Endothelial cell of umbilical vein (primary cell): Measurements from ENCODE around the gene ZFP42. TPM values are rescaled to one million over a fixed set of nuclear protein-coding genes. Genes with fewer than 3 reads are reported as not detected.

Source experiments
- BruUV-seq: library from RNA; stranded (reverse); fragments of 400-500 nt; replicated peaks from 2 replicates; lab custom pipeline; 2021; lab: Mats Ljungman, UMichigan
- CTCF ChIA-PET: fragments of 300-600, 350-600 bp; sonication (Branson Sonifier 250); formaldehyde crosslinking; loops from one replicate; lab custom pipeline; 2021; ENCODE audit warnings: antibody characterized with exemption, inconsistent platforms; lab: Charles Lee
- POLR2A ChIA-PET: fragments of 300-600, 350-600 bp; sonication (Branson Sonifier 250); formaldehyde crosslinking; loops from one replicate; lab custom pipeline; 2021; ENCODE audit warnings: antibody characterized with exemption, inconsistent platforms; lab: Charles Lee
- DNase-seq: peaks from one replicate; pipeline ENCODE4 v3.0.0-alpha.2; 2011; ENCODE audit warnings: low read depth, low spot score
- FAIRE-seq: peaks from 2 replicates; lab custom pipeline; 2011; peaks lifted over from hg19 to GRCh38; lab: Jason Lieb, UNC
- H2AFZ ChIP-seq: 2 replicates; pipeline ENCODE4 v1.6.0; 2012; ENCODE audit warnings: low read depth, low read length, control low read depth, inconsistent platforms
- H3K27ac ChIP-seq: 2 replicates; pipeline ENCODE4 v1.5.1; 2011; ENCODE audit warnings: low read depth, mild to moderate bottlenecking, control low read depth, low read length, moderate library complexity; ENCODE audit not compliant: insufficient read depth
- H3K27me3 ChIP-seq, 2 experiments: 2 replicates each; pipeline versions ENCODE4 v1.6.0 to v1.6.1; 2011; ENCODE audit warnings: low read length in 2 of 2, mixed read lengths in 1 of 2; ENCODE audit not compliant: control insufficient read depth in 2 of 2, insufficient read depth in 2 of 2
- H3K36me3 ChIP-seq, 2 experiments: 2 replicates in 1 of 2; 3 replicates in 1 of 2; pipeline ENCODE4 v1.5.1; 2011; ENCODE audit warnings: low read length in 2 of 2, mild to moderate bottlenecking in 1 of 2, moderate library complexity in 1 of 2; ENCODE audit not compliant: control insufficient read depth in 2 of 2, insufficient read depth in 2 of 2; ENCODE audit errors: extremely low read depth in 1 of 2
- H3K4me1 ChIP-seq: 3 replicates; pipeline ENCODE4 v1.5.1; 2011; ENCODE audit warnings: mild to moderate bottlenecking, low read length; ENCODE audit not compliant: control insufficient read depth, insufficient read depth; ENCODE audit errors: extremely low read depth
- H3K4me2 ChIP-seq: 2 replicates; pipeline ENCODE4 v1.6.1; 2011; ENCODE audit warnings: low read length, control low read depth, mixed read lengths; ENCODE audit not compliant: insufficient read depth
- H3K4me3 ChIP-seq, 3 experiments: fragments of 200-600 bp in 1 of 3; sonication (generic), shearing (Covaris generic) in 1 of 3; replicated peaks in 1 of 3; 2 replicates each; pipeline ENCODE4 v1.5.1; 2011 to 2016; ENCODE audit warnings: control low read depth in 3 of 3, low read length in 3 of 3, mild to moderate bottlenecking in 2 of 3, inconsistent platforms in 1 of 3, low read depth in 1 of 3, moderate library complexity in 1 of 3; ENCODE audit not compliant: insufficient read depth in 1 of 3
- H3K79me2 ChIP-seq: 2 replicates; pipeline ENCODE4 v1.6.0; 2012; ENCODE audit warnings: low read length, inconsistent platforms; ENCODE audit not compliant: control insufficient read depth, insufficient read depth
- H3K9ac ChIP-seq: replicated peaks from 2 replicates; pipeline ENCODE3; 2011; ENCODE audit warnings: low read length, control low read depth; ENCODE audit not compliant: insufficient read depth; ENCODE audit errors: extremely low read depth
- H3K9me1 ChIP-seq: replicated peaks from 3 replicates; pipeline ENCODE4 v1.6.0; 2011; ENCODE audit warnings: mild to moderate bottlenecking, low read length; ENCODE audit not compliant: control insufficient read depth, insufficient read depth; ENCODE audit errors: extremely low read depth
- H3K9me3 ChIP-seq: replicated peaks from 2 replicates; pipeline ENCODE4 v1.5.1; 2012; ENCODE audit warnings: low read length, inconsistent platforms; ENCODE audit not compliant: control insufficient read depth, insufficient read depth
- H4K20me1 ChIP-seq: replicated peaks from 2 replicates; pipeline ENCODE3; 2011; ENCODE audit warnings: mild to moderate bottlenecking, low read length; ENCODE audit not compliant: control insufficient read depth, insufficient read depth; ENCODE audit errors: extremely low read depth
- CTCF ChIP-seq, 2 donors: IDR thresholded peaks; 1 replicate in 1 of 2; 2 replicates in 1 of 2; pipeline ENCODE4 v1.5.1; 2011; ENCODE audit warnings: low read length in 2 of 2, mild to moderate bottlenecking in 2 of 2, moderate library complexity in 2 of 2, control low read depth in 1 of 2, inconsistent platforms in 1 of 2, low read depth in 1 of 2; ENCODE audit not compliant: insufficient read depth in 1 of 2; ENCODE audit errors: extremely low read depth in 1 of 2
- EZH2 ChIP-seq: IDR thresholded peaks from 2 replicates; pipeline ENCODE4 v1.6.1; 2012; ENCODE audit warnings: borderline replicate concordance, low read depth, mild to moderate bottlenecking, moderate library complexity, low read length, inconsistent platforms; ENCODE audit not compliant: severe bottlenecking
- GATA2 ChIP-seq: IDR thresholded peaks from 2 replicates; pipeline ENCODE4 v1.7.0; 2011; ENCODE audit warnings: low read depth, mild to moderate bottlenecking, moderate library complexity, mixed read lengths, low read length; ENCODE audit not compliant: insufficient read length, insufficient read depth
- MAX ChIP-seq: IDR thresholded peaks from 2 replicates; pipeline ENCODE4 v1.6.1; 2011; ENCODE audit not compliant: insufficient read depth, insufficient read length
- MYC ChIP-seq: IDR thresholded peaks from one replicate; pipeline ENCODE4 v1.6.1; 2011; ENCODE audit warnings: mild to moderate bottlenecking, low read depth, low read length
- POLR2AphosphoS5 ChIP-seq: IDR thresholded peaks from 2 replicates; pipeline ENCODE4 v1.6.1; 2012; ENCODE audit warnings: low read depth, mild to moderate bottlenecking, control low read depth, low read length, moderate library complexity; ENCODE audit not compliant: insufficient read depth
- dilution Hi-C: fragments of 300-500 bp; cut with MboI; formaldehyde crosslinking; loops from one replicate; pipeline ENCODE4 v1.15.0; 2019; ENCODE audit warnings: low sequenced_read_pairs; ENCODE audit not compliant: extremely low pct_ligation_motif_present
- intact Hi-C: fragments of 100-400 bp; cut with micrococcal nuclease; formaldehyde crosslinking; loops from one replicate; pipeline ENCODE4 v1.10.0; 2022
- polyA plus RNA-seq, 4 experiments: library from polyadenylated mRNA; depleted of rRNA in 3 of 4; stranded (reverse) in 3 of 4; unstranded in 1 of 4; fragments of >200 nt; gene quantifications; 2 replicates each; pipeline versions ENCODE4 v1.2.1 to v1.2.3, GENCODE V29; 2011 to 2012; ENCODE audit warnings: missing spikeins in 1 of 4
- total RNA-seq: library from RNA; stranded (reverse); gene quantifications from 2 replicates; pipeline ENCODE4 v1.2.3, GENCODE V29; 2021

The ZFP42 gene
- total and polyA plus RNA-seq, 2 donors (not counting 3 experiments of a cell fraction or from before 2014, with no cell fraction given) = 0.04 TPM; not detected in 1

- H3K4me2 ChIP-seq = no peak overlapping the region
- no peaks in the 10 kb centered on the region for H3K79me2 ChIP-seq
- FAIRE-seq (no peak), DNase-seq (no peak)
- no TSS peak for BruUV-seq
- peaks cover 3% of the 10 kb centered on the region for H3K9me3 ChIP-seq
- no peaks in the 10 kb centered on the region for H4K20me1 ChIP-seq
- H3K4me3 ChIP-seq = no peak overlapping the region
- no peaks in the 10 kb centered on the region for H3K9me1 ChIP-seq
- intact Hi-C loops (no loop called here), dilution Hi-C loops (no loop called here)
- H2AFZ ChIP-seq = no peak overlapping the region
- no peaks in the 10 kb centered on the region for H3K36me3 ChIP-seq
- H3K4me1 ChIP-seq = no peaks in the 10 kb centered on the region
- no peak for TF ChIP-seq GATA2
- no peak for TF ChIP-seq CTCF (IDR thresholded peaks at IDR 0.05; ENCODE audit: extremely low read depth in 1 of 2, insufficient read depth in 1 of 2, low read depth in 1 of 2, low read length in 2 of 2)
- TF ChIP-seq EZH2 = no peak
- TF ChIP-seq MYC = no peak
- TF ChIP-seq POLR2AphosphoS5 = no peak
- no peak for TF ChIP-seq MAX
- POLR2A ChIA-PET = no interaction called here
- CTCF ChIA-PET = no interaction called here
- H3K27ac ChIP-seq = no peak overlapping the region
- no peak overlapping the region for H3K9ac ChIP-seq
- no peaks in the 10 kb centered on the region for H3K27me3 ChIP-seq
These were observed 3.9 kb downstream of the ZFP42 start for GRCh38 chr4:187999406-187999932.
